Tibial artery (tissue), 4 donors: ENCODE data around the gene TMEM259.

ENCODE experiments used
- DNase-seq, 2 donors: peaks; one replicate each; pipeline ENCODE4 v3.0.0-alpha.2; 2019
- H3K27ac ChIP-seq, 2 donors: fragments of 200-600 bp; sonication (generic) in 1 of 2; 1 replicate in 1 of 2; 2 replicates in 1 of 2; pipeline ENCODE4 v1.5.1; 2018 to 2019; ENCODE audit warnings: mild to moderate bottlenecking in 1 of 2
- H3K27me3 ChIP-seq, 2 donors: fragments of 200-600 bp; sonication (generic) in 1 of 2; one replicate each; pipeline versions ENCODE4 v1.5.1 to v1.6.0; 2016 to 2019
- H3K36me3 ChIP-seq, 3 donors: fragments of 200-600 bp; sonication (generic) in 2 of 3; one replicate each; pipeline ENCODE4 v1.5.1; 2016 to 2019; ENCODE audit warnings: mild to moderate bottlenecking in 2 of 3
- H3K4me1 ChIP-seq, 4 donors: fragments of 200-600 bp; sonication (generic) in 2 of 4; 1 replicate in 3 of 4; 2 replicates in 1 of 4; pipeline ENCODE4 v1.5.1; 2016 to 2019
- H3K4me3 ChIP-seq, 2 donors: fragments of 200-600 bp; sonication (generic) in 1 of 2; 1 replicate in 1 of 2; 2 replicates in 1 of 2; pipeline ENCODE4 v1.5.1; 2018 to 2019; ENCODE audit warnings: mild to moderate bottlenecking in 2 of 2
- H3K9me3 ChIP-seq, 3 donors: fragments of 200-600 bp; sonication (generic) in 1 of 3; one replicate each; pipeline ENCODE4 v1.5.1; 2016 to 2019
- intact Hi-C: fragments of 100-400 bp; cut with DNase I; formaldehyde crosslinking; loops from one replicate; pipeline ENCODE4 v1.15.0; 2023; ENCODE audit warnings: low total_unique reads
- TF ChIP-seq, protein P1 (sequence below), 2 experiments: fragments of 200-600 bp in 1 of 2; fragments of 450-650 bp in 1 of 2; IDR thresholded peaks; one replicate each; pipeline ENCODE4 v1.5.1; 2017 to 2019; ENCODE audit warnings: antibody characterized with exemption in 2 of 2, mild to moderate bottlenecking in 1 of 2, moderate library complexity in 1 of 2

Gene TMEM259

DNA sequence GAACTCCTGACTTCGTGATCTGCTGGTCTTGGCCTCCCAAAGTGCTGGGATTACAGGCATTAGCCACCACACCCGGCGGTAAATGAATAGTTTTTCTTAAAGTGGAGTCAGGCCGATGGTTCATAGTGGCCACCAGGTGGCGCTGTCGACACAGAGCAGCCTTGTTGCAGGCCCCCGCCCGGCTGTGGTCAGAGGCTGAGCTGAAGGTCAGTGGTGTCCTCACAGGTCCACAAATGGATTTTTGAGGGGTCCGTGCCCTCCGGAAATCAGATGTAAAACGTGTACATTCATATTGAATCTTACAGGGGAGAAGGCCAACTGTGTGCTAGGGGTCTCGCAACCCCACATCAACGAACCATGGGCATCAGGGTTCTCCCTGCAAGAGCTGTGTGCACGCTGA, 50.2 kb downstream of the TMEM259 start:
- TF ChIP-seq, protein P1, sequence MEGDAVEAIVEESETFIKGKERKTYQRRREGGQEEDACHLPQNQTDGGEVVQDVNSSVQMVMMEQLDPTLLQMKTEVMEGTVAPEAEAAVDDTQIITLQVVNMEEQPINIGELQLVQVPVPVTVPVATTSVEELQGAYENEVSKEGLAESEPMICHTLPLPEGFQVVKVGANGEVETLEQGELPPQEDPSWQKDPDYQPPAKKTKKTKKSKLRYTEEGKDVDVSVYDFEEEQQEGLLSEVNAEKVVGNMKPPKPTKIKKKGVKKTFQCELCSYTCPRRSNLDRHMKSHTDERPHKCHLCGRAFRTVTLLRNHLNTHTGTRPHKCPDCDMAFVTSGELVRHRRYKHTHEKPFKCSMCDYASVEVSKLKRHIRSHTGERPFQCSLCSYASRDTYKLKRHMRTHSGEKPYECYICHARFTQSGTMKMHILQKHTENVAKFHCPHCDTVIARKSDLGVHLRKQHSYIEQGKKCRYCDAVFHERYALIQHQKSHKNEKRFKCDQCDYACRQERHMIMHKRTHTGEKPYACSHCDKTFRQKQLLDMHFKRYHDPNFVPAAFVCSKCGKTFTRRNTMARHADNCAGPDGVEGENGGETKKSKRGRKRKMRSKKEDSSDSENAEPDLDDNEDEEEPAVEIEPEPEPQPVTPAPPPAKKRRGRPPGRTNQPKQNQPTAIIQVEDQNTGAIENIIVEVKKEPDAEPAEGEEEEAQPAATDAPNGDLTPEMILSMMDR (IDR thresholded peaks at IDR 0.05) = peak in 1 of 2 experiments; percentile 29
- H3K36me3 ChIP-seq = peaks cover 8 to 53% (median 50%) of the 10 kb centered on the region in 3 donors

DNA sequence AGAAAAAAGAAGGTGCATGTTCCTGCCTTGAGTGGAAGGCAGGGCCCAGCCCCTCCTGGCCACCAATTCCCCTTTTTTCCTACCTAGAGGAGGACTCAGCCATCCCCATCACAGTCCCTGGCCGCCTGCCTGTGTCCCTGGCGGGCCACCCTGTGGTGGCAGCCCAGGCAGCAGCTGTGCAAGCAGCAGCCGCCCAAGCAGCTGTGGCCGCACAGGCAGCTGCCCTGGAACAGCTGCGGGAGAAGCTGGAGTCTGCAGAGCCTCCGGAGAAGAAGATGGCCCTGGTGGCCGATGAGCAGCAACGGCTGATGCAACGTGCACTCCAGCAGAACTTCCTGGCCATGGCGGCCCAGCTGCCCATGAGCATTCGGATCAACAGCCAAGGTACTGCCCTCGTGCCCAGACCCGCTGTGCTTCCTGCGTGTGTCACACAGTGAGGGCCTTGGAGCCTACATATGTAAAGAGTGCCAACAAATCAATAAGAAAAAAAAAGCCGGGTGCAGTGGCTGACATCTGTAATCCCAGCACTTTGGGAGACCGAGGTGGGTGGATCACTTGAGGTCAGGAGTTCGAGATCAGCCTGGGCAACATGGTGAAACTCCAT, 54.3 kb downstream of the TMEM259 start:
- Histone ChIP-seq H3K4me1 (no peaks in the 10 kb centered on the region), H3K27ac (no peak overlapping the region), H3K36me3 (peaks cover 8 to 65% (median 57%) of the 10 kb centered on the region in 3 donors), H3K9me3 (peaks cover 0 to 9% (median 5%) of the 10 kb centered on the region in 3 donors), H3K27me3 (no peaks in the 10 kb centered on the region), H3K4me3 (no peak overlapping the region)
- TF ChIP-seq, protein P1 (IDR thresholded peaks at IDR 0.05) = no peak
- intact Hi-C loops = no loop called here
- no peak for DNase-seq

More for the DNA sequence above, 50.2 kb downstream of the TMEM259 start:
- Histone ChIP-seq H3K27me3 (peaks cover 0 to 19% of the 10 kb centered on the region in 2 donors), H3K4me1 (no peaks in the 10 kb centered on the region), H3K9me3 (peaks cover 0 to 11% (median 5%) of the 10 kb centered on the region in 3 donors), H3K4me3 (no peak overlapping the region), H3K27ac (no peak overlapping the region)
- intact Hi-C loops = no loop called here
- DNase-seq = no peak

DNA sequence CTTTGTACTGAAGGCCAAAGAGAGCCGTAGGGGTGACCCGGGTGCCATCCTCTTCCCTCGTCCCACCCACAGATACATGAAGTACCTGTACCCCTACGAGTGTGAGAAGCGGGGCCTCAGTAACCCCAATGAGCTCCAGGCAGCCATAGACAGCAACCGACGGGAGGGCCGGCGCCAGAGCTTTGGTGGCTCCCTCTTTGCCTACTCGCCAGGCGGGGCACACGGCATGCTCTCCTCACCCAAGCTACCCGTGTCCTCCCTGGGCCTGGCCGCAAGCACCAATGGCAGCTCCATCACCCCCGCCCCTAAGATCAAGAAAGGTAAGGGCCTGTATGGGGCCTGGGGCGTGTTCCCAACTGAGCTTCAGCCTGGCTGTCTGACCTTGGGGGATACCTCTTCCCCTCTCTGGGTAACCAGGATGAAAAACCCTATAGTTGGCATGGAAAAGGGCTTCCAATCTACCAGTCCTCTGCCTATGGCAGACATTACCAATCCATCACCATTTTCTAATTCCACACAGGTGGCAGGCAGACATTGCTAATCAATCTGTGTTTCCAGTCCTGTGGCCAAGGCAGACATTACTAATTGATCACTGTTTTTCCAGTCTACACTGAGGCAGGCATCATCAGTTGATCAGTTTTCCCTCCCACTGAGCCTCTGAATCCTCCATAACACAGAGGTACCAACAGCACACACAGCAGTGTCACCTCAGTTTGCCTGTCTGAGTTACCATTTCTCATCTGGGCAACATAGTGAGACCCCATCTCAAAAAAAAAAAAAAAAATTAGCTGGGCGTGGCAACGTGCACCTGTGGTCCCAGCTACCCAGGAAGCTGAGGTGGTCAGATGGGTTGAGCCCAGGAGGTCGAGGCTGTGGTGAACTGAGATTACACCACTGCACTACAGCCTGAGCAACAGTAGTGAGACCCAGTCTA, 55.9 kb downstream of the TMEM259 start:
- H3K27me3 ChIP-seq = peaks cover 0 to 3% of the 10 kb centered on the region in 2 donors
- H3K27ac ChIP-seq = no peak overlapping the region
- H3K36me3 ChIP-seq = peaks cover 0 to 50% (median 42%) of the 10 kb centered on the region in 3 donors
- no peak for DNase-seq
- H3K4me1 ChIP-seq = no peaks in the 10 kb centered on the region
- TF ChIP-seq, protein P1 (IDR thresholded peaks at IDR 0.05) = no peak
- intact Hi-C loops = no loop called here
- H3K9me3 ChIP-seq = no peaks in the 10 kb centered on the region
- H3K4me3 ChIP-seq = no peak overlapping the region

DNA sequence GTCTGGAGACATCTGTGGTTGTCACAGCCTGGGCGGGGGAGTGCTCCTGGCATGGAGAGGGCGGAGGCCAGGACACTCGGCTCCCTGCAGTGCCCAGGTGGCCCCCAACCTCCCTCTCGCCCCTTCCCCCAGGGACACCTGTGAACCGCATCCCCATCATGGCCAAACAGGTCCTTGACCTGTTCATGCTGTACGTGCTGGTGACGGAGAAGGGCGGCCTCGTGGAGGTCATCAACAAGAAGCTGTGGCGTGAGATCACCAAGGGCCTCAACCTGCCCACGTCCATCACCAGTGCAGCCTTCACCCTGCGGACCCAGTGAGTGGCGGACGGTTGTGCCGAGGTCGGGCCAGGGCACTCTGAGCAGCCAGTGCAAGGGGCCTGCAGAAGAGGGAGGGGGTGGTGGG, 56.8 kb downstream of the TMEM259 start:
- Histone ChIP-seq H3K27me3 (peaks cover 0 to 3% of the 10 kb centered on the region in 2 donors), H3K27ac (no peak overlapping the region), H3K4me3 (no peak overlapping the region), H3K36me3 (peaks cover 0 to 43% (median 35%) of the 10 kb centered on the region in 3 donors), H3K4me1 (no peaks in the 10 kb centered on the region), H3K9me3 (no peaks in the 10 kb centered on the region)
- TF ChIP-seq, protein P1 (IDR thresholded peaks at IDR 0.05) = no peak
- no peak for DNase-seq
- intact Hi-C loops = no loop called here

DNA sequence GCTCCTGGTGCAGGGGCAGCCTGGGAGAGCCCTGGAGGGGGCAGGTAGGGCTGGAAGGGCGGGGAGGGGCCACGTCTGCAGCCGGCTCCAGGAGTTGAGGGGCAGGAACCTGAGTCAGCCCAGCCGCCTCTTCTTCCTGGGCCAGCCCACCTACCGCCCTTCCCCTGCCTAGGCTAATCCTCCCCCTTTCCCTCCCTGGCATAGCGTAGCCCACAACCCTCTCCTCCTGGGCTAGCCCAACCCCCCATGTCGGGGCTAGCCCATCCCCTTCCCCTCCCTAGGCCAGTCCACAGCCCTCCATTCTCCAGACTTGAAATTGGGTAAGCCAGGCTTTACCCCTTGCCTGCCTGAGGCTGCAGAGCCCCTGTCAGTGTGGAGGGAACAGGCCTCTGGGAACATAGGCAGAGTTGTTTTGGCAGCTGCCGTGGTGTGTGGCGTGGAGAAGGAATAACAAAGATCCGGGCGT, 57.4 kb downstream of the TMEM259 start:
- no peak overlapping the region for H3K27ac ChIP-seq
- TF ChIP-seq, protein P1 (IDR thresholded peaks at IDR 0.05) = no peak
- H3K9me3 ChIP-seq = no peaks in the 10 kb centered on the region
- peaks cover 0 to 3% of the 10 kb centered on the region in 2 donors for H3K27me3 ChIP-seq
- peaks cover 0 to 37% (median 29%) of the 10 kb centered on the region in 3 donors for H3K36me3 ChIP-seq
- intact Hi-C loops = no loop called here
- no peak overlapping the region for H3K4me3 ChIP-seq
- no peak for DNase-seq
- H3K4me1 ChIP-seq = no peaks in the 10 kb centered on the region
